ENCODE data around the gene PNPLA7.
A peak's percentile ranks its signal among the peaks of the same experiment; 100 is the strongest.
"Not testable (repeated sequence)": the region's sequence is repeated elsewhere in the genome, so short reads cannot be mapped to it uniquely, and the experiment has no call there.

The PNPLA7 gene

GRCh38 chr9:137550231-137550621 lies at the start of gene PNPLA7:
PNPLA7 (minus strand) TSS chr9:137550402; CDS start chr9:137550197, 205 bp downstream.
- peak; percentile 52 for DNase-seq

- DNase-seq: no peak
Measured at GRCh38 chr9:137598943-137599342, 48.7 kb upstream of the PNPLA7 start.

- not testable (repeated sequence) for DNase-seq
Measured at GRCh38 chr9:137596577-137596976, 46.4 kb upstream of the PNPLA7 start.

GRCh38 chr9:137593176-137593575 lies 43.0 kb upstream of the PNPLA7 start:
- DNase-seq: no peak

- DNase-seq: no peak
Measured at GRCh38 chr9:137592767-137593166, 42.6 kb upstream of the PNPLA7 start.

GRCh38 chr9:137590469-137591383 lies 40.5 kb upstream of the PNPLA7 start, which contains the start of gene ZMYND19:
ZMYND19 (minus strand) TSS chr9:137590512; CDS start chr9:137590263, 249 bp downstream.
- peak; percentile 88 for DNase-seq

GRCh38 chr9:137590123-137590468 lies 39.9 kb upstream of the PNPLA7 start:
- DNase-seq: no peak

GRCh38 chr9:137589441-137590122 lies 39.4 kb upstream of the PNPLA7 start:
- no peak for DNase-seq

GRCh38 chr9:137588891-137589290 lies 38.7 kb upstream of the PNPLA7 start:
- DNase-seq: no peak

- no peak for DNase-seq
Measured at GRCh38 chr9:137588311-137588710, 38.1 kb upstream of the PNPLA7 start.

- no peak for DNase-seq
Measured at GRCh38 chr9:137586854-137587253, 36.7 kb upstream of the PNPLA7 start.

GRCh38 chr9:137583957-137584356 lies 33.8 kb upstream of the PNPLA7 start:
- DNase-seq: no peak

GRCh38 chr9:137583347-137583746 lies 33.1 kb upstream of the PNPLA7 start:
- no peak for DNase-seq

- DNase-seq: no peak
Measured at GRCh38 chr9:137582286-137582860, 32.2 kb upstream of the PNPLA7 start.

GRCh38 chr9:137581361-137582285 lies 31.4 kb upstream of the PNPLA7 start:
- no peak for DNase-seq

- no peak for DNase-seq
Measured at GRCh38 chr9:137580954-137581322, 30.7 kb upstream of the PNPLA7 start.

- DNase-seq: no peak
Measured at GRCh38 chr9:137580209-137580953, 30.2 kb upstream of the PNPLA7 start.

- no peak for DNase-seq
Measured at GRCh38 chr9:137579259-137579604, 29.0 kb upstream of the PNPLA7 start.

GRCh38 chr9:137578518-137579258 lies 28.5 kb upstream of the PNPLA7 start, which contains the start of gene DPH7:
DPH7 (minus strand) TSS chr9:137578925; CDS start chr9:137578777, 148 bp downstream.
- DNase-seq: peak; percentile 91

GRCh38 chr9:137575716-137576411 lies 25.7 kb upstream of the PNPLA7 start:
- no peak for DNase-seq

GRCh38 chr9:137575364-137575715 lies 25.1 kb upstream of the PNPLA7 start:
- DNase-seq: no peak

Measured in CD4-positive, alpha-beta T cell treated with Interleukin-15 for 1 hour (primary cell).